AG10803 (cell line): Measurements from ENCODE around the gene PCDHGC5.

Experiments
- DNase-seq: peaks from one replicate; pipeline ENCODE4 v3.0.0; 2010; ENCODE audit warnings: low read depth
- H3K4me3 ChIP-seq: 2 replicates; pipeline ENCODE4 v1.5.1; 2011; ENCODE audit warnings: mild to moderate bottlenecking, low read length, control low read depth
- TF ChIP-seq, protein P1 (sequence below): conservative IDR thresholded peaks from 2 replicates; pipeline ENCODE4 v1.5.1; 2011; ENCODE audit warnings: mild to moderate bottlenecking, low read length, control low read depth, inconsistent platforms

PCDHGC5 gene

DNA sequence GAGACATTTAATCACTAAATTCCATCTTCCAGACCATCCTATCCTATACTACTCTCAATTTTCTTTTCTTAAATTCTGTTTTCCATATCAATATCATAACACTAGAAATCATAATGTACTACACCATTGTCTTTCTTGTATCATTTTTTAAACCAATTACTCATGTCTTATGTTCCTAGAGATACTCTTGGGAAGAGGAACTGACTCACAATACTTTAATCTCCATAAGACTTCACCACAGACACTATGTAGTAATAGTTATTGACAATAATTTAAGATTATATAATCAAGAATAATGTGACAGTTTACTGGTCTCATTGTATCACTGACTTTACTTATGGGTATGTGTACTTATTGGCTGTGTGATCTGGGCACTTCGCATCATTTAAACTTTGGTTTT, 43.8 kb downstream of the PCDHGC5 start:
- H3K4me3 ChIP-seq, result no peak overlapping the region
- no peak for DNase-seq
- TF ChIP-seq, protein P1, sequence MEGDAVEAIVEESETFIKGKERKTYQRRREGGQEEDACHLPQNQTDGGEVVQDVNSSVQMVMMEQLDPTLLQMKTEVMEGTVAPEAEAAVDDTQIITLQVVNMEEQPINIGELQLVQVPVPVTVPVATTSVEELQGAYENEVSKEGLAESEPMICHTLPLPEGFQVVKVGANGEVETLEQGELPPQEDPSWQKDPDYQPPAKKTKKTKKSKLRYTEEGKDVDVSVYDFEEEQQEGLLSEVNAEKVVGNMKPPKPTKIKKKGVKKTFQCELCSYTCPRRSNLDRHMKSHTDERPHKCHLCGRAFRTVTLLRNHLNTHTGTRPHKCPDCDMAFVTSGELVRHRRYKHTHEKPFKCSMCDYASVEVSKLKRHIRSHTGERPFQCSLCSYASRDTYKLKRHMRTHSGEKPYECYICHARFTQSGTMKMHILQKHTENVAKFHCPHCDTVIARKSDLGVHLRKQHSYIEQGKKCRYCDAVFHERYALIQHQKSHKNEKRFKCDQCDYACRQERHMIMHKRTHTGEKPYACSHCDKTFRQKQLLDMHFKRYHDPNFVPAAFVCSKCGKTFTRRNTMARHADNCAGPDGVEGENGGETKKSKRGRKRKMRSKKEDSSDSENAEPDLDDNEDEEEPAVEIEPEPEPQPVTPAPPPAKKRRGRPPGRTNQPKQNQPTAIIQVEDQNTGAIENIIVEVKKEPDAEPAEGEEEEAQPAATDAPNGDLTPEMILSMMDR, result no peak

DNA sequence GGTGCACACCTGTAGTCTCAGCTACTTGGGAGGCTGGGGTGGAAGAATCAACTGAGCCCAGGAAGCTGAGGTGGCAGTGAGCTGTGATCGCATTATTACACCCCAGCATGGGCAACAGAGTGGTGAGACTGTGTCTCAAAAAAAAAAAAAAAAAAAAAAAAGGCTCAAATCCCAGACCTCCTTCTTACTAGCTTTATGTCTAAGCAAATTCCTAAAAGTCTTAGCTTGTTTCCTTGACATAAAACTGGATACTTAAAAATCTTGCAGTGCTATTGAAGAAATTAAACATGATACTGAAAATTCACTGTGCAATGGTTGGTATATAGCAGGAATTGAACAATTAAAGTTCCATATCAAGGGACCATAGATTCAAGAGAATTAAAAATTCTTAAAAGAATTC, 45.0 kb downstream of the PCDHGC5 start:
- DNase-seq, result no peak
- H3K4me3 ChIP-seq, result no peak overlapping the region

DNA sequence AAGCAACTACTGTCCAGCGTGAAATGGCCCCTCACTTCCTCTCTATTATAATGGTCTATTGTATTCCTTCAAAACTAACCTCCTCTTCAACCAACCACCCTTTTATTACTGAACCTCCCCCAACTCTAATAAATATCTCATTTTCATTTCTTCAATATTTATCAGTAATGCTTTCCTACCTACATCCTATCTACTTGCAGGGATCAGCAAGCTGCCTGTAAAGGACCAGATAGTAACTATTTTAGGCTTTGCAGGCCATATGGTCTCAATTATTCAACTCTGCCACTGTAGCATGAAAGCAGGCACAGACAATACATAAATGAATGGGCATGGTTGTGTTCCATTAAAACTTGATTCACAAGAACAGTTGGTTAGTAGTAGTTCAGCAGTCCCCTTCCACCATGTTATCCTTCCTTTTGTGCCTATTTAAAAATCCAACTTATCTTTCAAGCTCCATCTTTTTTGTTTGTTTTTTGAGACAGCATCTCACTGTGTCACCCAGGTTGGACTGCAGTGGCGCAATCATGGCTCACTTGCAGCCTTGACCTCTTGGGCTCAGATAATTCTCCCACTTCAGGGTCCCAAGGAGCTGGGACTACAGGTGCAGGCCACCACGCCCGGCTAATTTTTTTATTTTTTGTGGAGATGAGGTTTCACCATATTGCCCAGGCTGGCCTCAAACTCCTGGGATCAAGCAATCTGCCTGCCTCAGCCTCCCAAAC, 45.8 kb downstream of the PCDHGC5 start:
- TF ChIP-seq, protein P1, result no peak
- no peak for DNase-seq
- no peak overlapping the region for H3K4me3 ChIP-seq

More for the DNA sequence above, 45.0 kb downstream of the PCDHGC5 start:
- TF ChIP-seq, protein P1, result no peak
